Fibroblast of lung (primary cell): Measurements from ENCODE around the gene EMC6.

Experiments
- CTCF ChIP-seq, 2 donors: IDR thresholded peaks in 1 of 2; conservative IDR thresholded peaks in 1 of 2; 1 replicate in 1 of 2; 2 replicates in 1 of 2; pipeline ENCODE4 v1.5.1; 2011 to 2012; ENCODE audit warnings: low read length in 2 of 2, control low read depth in 1 of 2, inconsistent platforms in 1 of 2, low read depth in 1 of 2, mild to moderate bottlenecking in 1 of 2
- EZH2 ChIP-seq: IDR thresholded peaks from 2 replicates; pipeline ENCODE4 v1.5.1; 2012; ENCODE audit warnings: low read length, control low read depth, mild to moderate bottlenecking; ENCODE audit errors: missing control alignments

- TF ChIP-seq CTCF (conservative IDR thresholded peaks at IDR 0.05 in 1 of 2, IDR thresholded peaks at IDR 0.05 in 1 of 2; ENCODE audit: low read depth in 1 of 2, low read length in 2 of 2) (no peak), EZH2 (no peak)
Observed at GRCh38 chr17:3658784-3659449, 9.7 kb upstream of the EMC6 start.
